SU-DHL-6 (cell line): ENCODE data around the gene KANK2.
"Not testable (repeated sequence)": the region's sequence is repeated elsewhere in the genome, so short reads cannot be mapped to it uniquely, and the experiment has no call there.

Experiments
- H2AFZ ChIP-seq: fragments of 200-600 bp; sonication (generic); 2 replicates; pipeline ENCODE4 v1.6.1; 2014; ENCODE audit warnings: low read depth, mild to moderate bottlenecking, moderate library complexity, mixed read lengths, antibody characterized with exemption, low read length; ENCODE audit not compliant: severe bottlenecking
- H3F3A ChIP-seq: fragments of 200-600 bp; shearing (Covaris generic); 2 replicates; pipeline ENCODE4 v1.6.0; 2016; ENCODE audit warnings: antibody characterized with exemption, mild to moderate bottlenecking; ENCODE audit not compliant: insufficient read depth
- H3K27ac ChIP-seq: fragments of 200-600 bp; sonication (generic); 2 replicates; pipeline ENCODE4 v1.5.1; 2016; ENCODE audit warnings: low read depth, mild to moderate bottlenecking, low read length, moderate library complexity, mixed read lengths
- H3K27me3 ChIP-seq: fragments of 200-600 bp; sonication (generic), shearing (Covaris generic); 2 replicates; pipeline ENCODE4 v1.6.0; 2014; ENCODE audit warnings: mild to moderate bottlenecking, low read length
- H3K36me3 ChIP-seq: fragments of 200-600 bp; sonication (generic); 2 replicates; pipeline ENCODE4 v1.6.1; 2014; ENCODE audit warnings: mild to moderate bottlenecking, low read length, mixed read lengths
- H3K4me2 ChIP-seq: fragments of 300-600, 200-600 bp; shearing (Covaris generic), sonication (generic); 2 replicates; pipeline ENCODE4 v1.6.0; 2014; ENCODE audit warnings: low read length, low read depth, mild to moderate bottlenecking; ENCODE audit not compliant: poor library complexity, severe bottlenecking
- H3K4me3 ChIP-seq: fragments of 200-600 bp; sonication (generic); 2 replicates; pipeline ENCODE4 v1.5.1; 2014; ENCODE audit warnings: antibody characterized with exemption, low read length, mild to moderate bottlenecking, mixed read lengths; ENCODE audit not compliant: insufficient read depth, poor library complexity, severe bottlenecking
- H3K79me2 ChIP-seq: fragments of 200-600 bp; sonication (generic); 2 replicates; pipeline ENCODE4 v1.6.1; 2014; ENCODE audit warnings: mild to moderate bottlenecking, low read length, moderate library complexity; ENCODE audit not compliant: insufficient read depth
- H3K9ac ChIP-seq: fragments of 200-600 bp; sonication (generic); 2 replicates; pipeline ENCODE4 v1.7.0; 2014; ENCODE audit warnings: mild to moderate bottlenecking, low read length
- H3K9me2 ChIP-seq: fragments of 200-600 bp; sonication (generic); replicated peaks from 2 replicates; pipeline ENCODE4 v1.6.1; 2014; ENCODE audit warnings: low read length; ENCODE audit not compliant: insufficient read depth
- H3K9me3 ChIP-seq: fragments of 200-600 bp; sonication (generic); 2 replicates; pipeline ENCODE4 v1.6.1; 2014; ENCODE audit warnings: low read length, mixed read lengths; ENCODE audit not compliant: insufficient read depth
- H4K20me1 ChIP-seq: fragments of 200-600 bp; sonication (generic); 2 replicates; pipeline ENCODE4 v1.6.1; 2014; ENCODE audit warnings: low read depth, mild to moderate bottlenecking, antibody characterized with exemption, low read length, moderate library complexity, mixed read lengths
- CTCF ChIP-seq: fragments of 200-600 bp; sonication (generic); IDR thresholded peaks from one replicate; pipeline ENCODE4 v1.5.1; 2017; ENCODE audit warnings: antibody characterized with exemption, mild to moderate bottlenecking, low read length, moderate library complexity; ENCODE audit not compliant: insufficient read depth, poor library complexity, severe bottlenecking
- EZH2phosphoT487 ChIP-seq: fragments of 200-600 bp; sonication (generic), shearing (Covaris generic); conservative IDR thresholded peaks from 2 replicates; pipeline ENCODE4 v1.6.1; 2018; ENCODE audit warnings: mild to moderate bottlenecking, antibody characterized with exemption, low read length, moderate library complexity, mixed read lengths

Gene KANK2

GRCh38 chr19:11123114-11123513, 74.2 kb downstream of the KANK2 start:
- H3K4me3 ChIP-seq, result no peak overlapping the region
- TF ChIP-seq CTCF (no peak), EZH2phosphoT487 (no peak)
- H2AFZ ChIP-seq, result no peak overlapping the region
- H3K4me2 ChIP-seq, result no peak overlapping the region
- H3K36me3 ChIP-seq, result peaks cover 16% of the 10 kb centered on the region
- H3K9me2 ChIP-seq, result no peaks in the 10 kb centered on the region
- no peak overlapping the region for H3K9ac ChIP-seq
- no peaks in the 10 kb centered on the region for H3K9me3 ChIP-seq
- no peaks in the 10 kb centered on the region for H3F3A ChIP-seq
- H3K79me2 ChIP-seq, result no peaks in the 10 kb centered on the region
- H3K27ac ChIP-seq, result no peak overlapping the region
- H3K27me3 ChIP-seq, result no peaks in the 10 kb centered on the region
- no peaks in the 10 kb centered on the region for H4K20me1 ChIP-seq

- H2AFZ ChIP-seq, H4K20me1 ChIP-seq, H3F3A ChIP-seq, H3K27ac ChIP-seq, H3K79me2 ChIP-seq, H3K4me3 ChIP-seq, H3K4me2 ChIP-seq, H3K9me3 ChIP-seq, H3K9me2 ChIP-seq, H3K27me3 ChIP-seq, H3K9ac ChIP-seq: not testable (repeated sequence)
- peaks cover 10% of the 10 kb centered on the region for H3K36me3 ChIP-seq
Measured at GRCh38 chr19:11121963-11122362, 75.4 kb downstream of the KANK2 start.

- no peaks in the 10 kb centered on the region for H4K20me1 ChIP-seq
- H3K27ac ChIP-seq, result no peak overlapping the region
- no peak overlapping the region for H3K4me3 ChIP-seq
- no peaks in the 10 kb centered on the region for H3K27me3 ChIP-seq
- H3K79me2 ChIP-seq, result no peaks in the 10 kb centered on the region
- no peak overlapping the region for H3K4me2 ChIP-seq
- H3K9me3 ChIP-seq, result no peaks in the 10 kb centered on the region
- H3K9me2 ChIP-seq, result no peaks in the 10 kb centered on the region
- no peak for TF ChIP-seq CTCF
- TF ChIP-seq EZH2phosphoT487, result no peak
- no peak overlapping the region for H3K9ac ChIP-seq
- H2AFZ ChIP-seq, result no peak overlapping the region
- H3K36me3 ChIP-seq, result 0 out of 2 replicates have a peak, but pooled peaks cover 5% of the 10 kb centered on the region
- no peaks in the 10 kb centered on the region for H3F3A ChIP-seq
Measured at GRCh38 chr19:11116507-11116906, 80.8 kb downstream of the KANK2 start.

- no peak overlapping the region for H3K4me3 ChIP-seq
- no peaks in the 10 kb centered on the region for H3K79me2 ChIP-seq
- no peak for TF ChIP-seq EZH2phosphoT487
- TF ChIP-seq CTCF, result no peak
- H3K36me3 ChIP-seq, result 0 out of 2 replicates have a peak, but pooled peaks cover 5% of the 10 kb centered on the region
- no peak overlapping the region for H3K27ac ChIP-seq
- no peaks in the 10 kb centered on the region for H3K27me3 ChIP-seq
- H3K9ac ChIP-seq, result no peak overlapping the region
- H3K9me3 ChIP-seq, result no peaks in the 10 kb centered on the region
- H3F3A ChIP-seq, result no peaks in the 10 kb centered on the region
- H3K9me2 ChIP-seq, result no peaks in the 10 kb centered on the region
- H4K20me1 ChIP-seq, result no peaks in the 10 kb centered on the region
- no peak overlapping the region for H3K4me2 ChIP-seq
- no peak overlapping the region for H2AFZ ChIP-seq
Measured at GRCh38 chr19:11115895-11116446, 81.4 kb downstream of the KANK2 start.
